Occipital lobe (tissue), 2 donors: ENCODE measurements around the gene FRRS1. TPM values are rescaled to one million over a fixed set of nuclear protein-coding genes. Genes with fewer than 3 reads are reported as not detected.

Experiments used
- DNase-seq: peaks from one replicate; lab custom pipeline; 2025; lab: John Stamatoyannopoulos, UW
- total RNA-seq: library from RNA; depleted of rRNA; stranded (reverse); fragments of >200 nt; gene quantifications from one replicate; pipeline ENCODE4 v1.2.3, GENCODE V29; 2014

The FRRS1 gene
- total RNA-seq, 1 donor from 2014 or later: 1.9 TPM

DNA sequence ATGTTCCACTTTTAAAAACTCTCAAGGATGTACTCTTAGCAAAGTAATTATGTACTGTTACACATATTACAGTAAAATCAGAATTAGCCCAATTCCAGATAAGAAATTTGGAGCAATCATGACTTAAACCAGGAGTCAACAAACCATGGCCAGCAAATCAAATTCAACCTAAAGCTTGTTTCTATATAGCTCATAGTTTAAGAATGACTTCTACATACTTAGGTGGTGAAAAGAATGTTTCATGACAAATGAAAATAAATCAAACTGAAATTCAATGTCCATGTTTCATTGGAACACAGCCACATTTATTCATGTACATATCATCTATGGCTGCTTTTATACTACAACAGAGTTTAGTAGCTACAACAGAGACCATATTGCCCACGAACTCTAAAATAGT, 35.1 kb downstream of the FRRS1 start:
- no peak for DNase-seq

GRCh38 chr1:99728494-99729235, 37.8 kb downstream of the FRRS1 start:
- no peak for DNase-seq

DNA sequence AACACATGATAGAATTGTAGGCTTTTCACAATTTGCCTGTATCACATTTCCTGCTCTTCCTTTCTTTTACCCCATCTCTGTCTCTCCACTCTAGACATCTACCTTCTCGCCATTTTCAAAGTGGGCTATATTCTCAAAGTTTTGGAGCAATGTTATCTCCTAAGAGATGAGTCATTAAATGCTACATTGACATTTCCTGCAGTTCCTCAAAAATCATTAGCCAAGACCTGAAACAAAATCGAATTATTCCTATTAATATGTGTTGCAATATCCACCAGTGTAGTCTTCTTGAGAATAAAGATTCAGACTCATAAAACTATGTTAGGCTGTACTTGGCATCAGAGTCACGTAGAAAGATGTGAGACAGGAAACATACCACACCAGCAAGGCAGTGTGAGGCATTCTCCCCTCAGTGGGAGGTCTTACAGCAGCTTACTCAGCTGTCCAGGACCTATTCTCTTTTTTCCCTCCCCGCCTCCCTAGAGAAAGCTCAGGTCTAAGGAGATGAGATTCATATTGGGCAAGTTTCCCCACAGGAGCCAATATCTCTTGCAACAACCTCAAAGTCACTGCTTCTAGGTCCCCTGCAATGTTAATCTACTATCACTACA, 38.8 kb downstream of the FRRS1 start:
- no peak for DNase-seq

DNA sequence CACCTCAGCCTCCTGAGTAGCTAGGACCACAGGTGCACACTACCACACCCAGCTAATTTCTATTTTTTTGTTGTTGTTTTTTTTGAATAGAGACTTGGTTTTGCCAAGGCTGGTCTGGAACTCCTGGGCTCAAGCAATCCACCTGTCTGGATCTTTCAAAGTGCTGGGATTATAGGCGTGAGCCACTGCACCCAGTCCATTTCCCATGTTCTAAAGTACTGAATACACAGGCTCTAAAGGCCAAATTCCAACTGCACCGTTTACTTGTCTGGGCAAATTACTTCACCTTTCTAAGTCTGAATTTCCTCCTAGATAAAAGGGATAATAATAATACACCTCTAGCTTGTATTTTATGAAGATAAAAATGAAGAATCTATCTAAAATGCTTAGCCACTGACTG, 39.6 kb downstream of the FRRS1 start:
- DNase-seq: no peak

DNA sequence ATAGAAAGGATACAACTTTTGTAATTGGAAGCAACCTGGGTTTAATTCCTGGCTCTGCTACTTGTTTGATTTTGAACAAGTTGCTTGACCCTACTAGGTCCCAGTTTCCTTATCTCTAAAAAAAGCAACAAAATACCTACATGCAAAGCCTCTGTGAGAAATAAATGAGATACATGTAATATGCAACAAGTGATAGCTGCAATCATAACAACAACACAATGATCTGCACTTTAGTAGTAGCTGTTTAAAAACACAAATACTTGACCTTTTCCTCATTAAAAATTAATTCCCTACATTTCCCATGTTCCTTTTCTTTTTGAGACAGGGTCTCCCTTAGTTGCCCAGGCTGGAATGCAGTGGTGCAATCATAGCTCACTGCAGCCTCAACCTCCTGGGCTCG, 40.0 kb downstream of the FRRS1 start:
- DNase-seq: no peak

DNA sequence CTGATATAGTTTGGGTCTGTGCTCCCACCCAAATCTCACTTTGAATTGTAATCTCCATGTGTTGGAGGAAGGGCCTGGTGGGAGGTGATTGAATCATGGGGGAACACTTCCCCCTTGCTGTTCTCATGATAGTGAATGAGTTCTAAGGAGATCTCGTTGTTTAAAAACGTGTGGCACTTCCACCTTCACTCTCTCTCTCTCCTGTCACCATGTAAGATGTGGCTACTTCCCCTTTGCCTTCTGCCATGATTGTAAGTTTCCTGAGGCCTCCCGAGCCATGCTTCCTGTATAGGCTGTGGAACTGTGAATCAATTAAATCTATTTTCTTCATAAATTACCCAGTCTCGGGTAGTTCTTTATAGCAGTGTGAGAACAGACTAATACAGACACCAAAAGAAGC, 40.4 kb downstream of the FRRS1 start:
- no peak for DNase-seq

GRCh38 chr1:99723251-99723650, 43.2 kb downstream of the FRRS1 start:
- DNase-seq: no peak

DNA sequence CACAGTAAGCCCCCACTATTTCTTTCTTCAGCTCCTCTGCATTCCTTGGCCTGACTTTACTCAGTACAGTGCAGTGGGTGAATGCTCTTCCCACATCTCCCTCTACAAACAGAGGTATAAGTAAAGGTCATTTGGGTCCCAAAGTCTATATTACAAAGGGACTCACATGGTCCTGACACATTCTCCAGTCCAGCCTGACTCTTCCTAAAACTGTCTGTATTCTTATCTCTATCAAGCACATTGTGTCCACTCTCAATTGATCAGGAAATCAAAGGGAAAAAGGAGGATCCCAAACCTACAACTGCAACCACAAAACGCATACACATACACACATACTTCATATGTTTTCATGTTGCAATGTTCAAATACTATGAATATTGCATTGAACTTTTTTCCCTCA, 49.4 kb downstream of the FRRS1 start:
- DNase-seq: no peak

DNA sequence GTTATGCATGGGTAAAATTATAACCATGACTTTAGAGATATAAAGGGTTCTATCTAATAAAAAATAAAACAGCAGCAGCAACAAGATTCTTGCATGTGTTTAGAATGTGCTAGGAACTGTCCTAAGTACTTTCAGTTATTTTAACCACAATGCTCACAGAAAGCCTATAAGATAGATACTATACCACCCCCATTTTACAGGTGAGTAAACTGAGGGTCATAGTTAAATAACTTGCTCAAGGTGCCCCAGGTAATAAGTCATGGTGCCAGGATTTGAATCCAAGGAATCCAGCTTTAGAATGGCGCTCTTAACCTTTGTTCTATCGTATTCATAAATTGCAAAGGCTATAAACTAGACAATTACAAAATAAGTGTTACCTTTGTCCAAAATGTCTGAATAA, 53.4 kb downstream of the FRRS1 start:
- no peak for DNase-seq

DNA sequence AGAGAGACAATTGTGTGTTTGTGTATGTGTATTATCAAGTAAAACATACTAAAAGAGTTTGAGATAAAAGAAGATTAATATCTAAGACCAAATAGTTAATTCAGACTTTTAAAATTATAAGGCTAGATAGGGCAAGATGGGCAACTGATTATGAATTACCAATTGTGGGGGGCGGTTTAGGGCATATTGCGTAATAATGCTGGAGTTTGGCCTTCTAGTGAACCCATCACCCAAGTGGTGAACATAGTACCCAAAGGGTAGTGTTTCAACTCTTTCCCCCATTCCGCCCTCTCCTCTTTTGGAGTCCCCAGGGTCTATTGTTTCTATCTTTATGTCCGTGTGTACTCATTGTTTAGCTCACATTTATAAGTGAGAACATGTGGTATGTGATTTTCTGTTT, 55.4 kb downstream of the FRRS1 start:
- DNase-seq: no peak

DNA sequence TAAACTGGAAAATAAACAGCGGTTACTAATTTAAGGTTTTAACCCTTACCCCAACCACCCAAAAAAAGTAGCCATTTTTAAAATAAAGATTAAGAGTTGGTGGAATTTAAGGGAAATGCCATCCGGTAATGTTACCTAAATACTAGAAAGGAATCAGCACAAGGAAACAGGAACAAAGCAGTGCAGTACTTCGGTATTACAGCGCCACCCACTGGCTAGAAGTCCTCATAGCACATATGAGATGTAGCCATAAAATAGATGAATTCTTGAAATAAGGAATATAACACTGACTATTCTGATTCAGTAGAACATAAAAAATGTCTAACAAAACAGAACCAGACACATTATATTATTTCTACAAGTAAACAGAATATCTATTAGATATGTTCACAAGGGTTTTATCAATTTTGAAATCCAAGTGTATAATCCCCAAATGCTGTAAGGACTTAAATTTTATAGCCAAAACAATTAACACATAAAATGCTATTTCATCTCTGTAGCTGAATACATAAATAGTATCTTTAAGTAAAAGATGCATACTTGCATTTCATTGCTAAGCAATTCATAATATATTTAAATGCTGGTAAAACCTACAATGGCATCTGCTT, 58.8 kb downstream of the FRRS1 start:
- DNase-seq: peak; percentile 18

GRCh38 chr1:99705385-99705784, 61.0 kb downstream of the FRRS1 start:
- DNase-seq: no peak

GRCh38 chr1:99704356-99704816, 62.0 kb downstream of the FRRS1 start:
- no peak for DNase-seq

GRCh38 chr1:99702221-99702620, 64.2 kb downstream of the FRRS1 start:
- no peak for DNase-seq

- DNase-seq: no peak
Observed at GRCh38 chr1:99700020-99700419, 66.4 kb downstream of the FRRS1 start.

DNA sequence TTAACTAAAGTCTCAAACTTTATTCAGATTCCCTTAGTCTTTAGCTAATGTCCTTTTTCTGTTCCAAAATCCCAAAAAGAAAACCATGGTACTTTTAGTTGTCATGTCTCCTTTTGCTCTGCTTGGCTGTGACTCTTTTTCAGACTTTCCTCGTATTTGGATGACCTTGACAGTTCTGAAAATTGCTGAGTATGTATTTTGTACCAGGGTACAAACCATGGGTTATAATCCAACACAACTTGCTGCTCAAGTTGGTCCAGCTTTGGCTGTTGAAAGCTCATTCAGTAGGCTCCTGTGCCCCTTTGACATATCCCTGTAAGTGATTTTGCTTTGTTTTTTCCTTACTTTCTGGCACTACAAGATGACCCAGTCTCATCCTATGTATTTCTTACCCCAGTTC, 68.9 kb downstream of the FRRS1 start:
- no peak for DNase-seq

DNA sequence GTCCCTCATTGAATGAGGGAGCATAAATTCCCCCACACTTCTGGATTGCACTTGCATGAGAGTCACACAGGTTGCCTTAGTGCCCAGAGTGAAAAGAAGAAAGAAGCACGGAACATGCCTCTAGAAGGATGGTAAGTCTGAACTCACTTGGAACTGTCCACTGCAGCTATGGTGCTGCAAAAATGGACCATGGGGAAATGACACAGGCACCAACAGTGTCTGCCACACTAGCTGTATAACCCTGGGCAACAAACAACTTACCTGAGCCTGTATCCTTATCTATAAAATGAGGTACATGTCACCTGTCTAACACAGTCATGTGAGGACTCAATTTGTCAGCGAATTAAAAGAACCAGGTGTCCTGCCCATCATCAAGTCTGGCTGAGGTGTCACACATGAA, 69.8 kb downstream of the FRRS1 start:
- no peak for DNase-seq

- DNase-seq: no peak
Observed at GRCh38 chr1:99691175-99691574, 75.3 kb downstream of the FRRS1 start.

GRCh38 chr1:99685516-99686180, 80.8 kb downstream of the FRRS1 start:
- DNase-seq: peak; percentile 4

DNA sequence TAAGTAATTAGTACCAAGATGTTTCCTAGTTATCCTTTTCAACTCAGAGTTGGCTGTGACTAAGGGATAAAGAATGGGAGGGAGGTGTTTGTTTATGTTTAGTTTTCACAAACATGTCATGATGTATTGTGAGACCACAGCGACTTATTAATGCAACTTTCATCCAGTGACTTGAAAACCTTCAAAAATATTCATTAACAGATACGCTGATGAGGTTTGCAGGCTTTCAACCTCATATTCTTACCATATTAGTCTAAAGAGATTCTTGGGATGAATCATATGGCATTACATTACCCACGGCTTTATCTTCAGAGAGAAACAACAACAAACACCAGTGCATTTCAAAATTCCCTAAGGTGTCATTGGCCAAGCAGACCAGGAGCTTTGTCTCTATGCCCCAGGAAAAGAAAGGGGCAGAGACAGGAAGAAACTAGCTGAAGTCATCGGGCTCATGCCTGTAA, 84.1 kb downstream of the FRRS1 start:
- DNase-seq: no peak

- DNase-seq: no peak
Observed at GRCh38 chr1:99681583-99681982, 84.9 kb downstream of the FRRS1 start.

DNA sequence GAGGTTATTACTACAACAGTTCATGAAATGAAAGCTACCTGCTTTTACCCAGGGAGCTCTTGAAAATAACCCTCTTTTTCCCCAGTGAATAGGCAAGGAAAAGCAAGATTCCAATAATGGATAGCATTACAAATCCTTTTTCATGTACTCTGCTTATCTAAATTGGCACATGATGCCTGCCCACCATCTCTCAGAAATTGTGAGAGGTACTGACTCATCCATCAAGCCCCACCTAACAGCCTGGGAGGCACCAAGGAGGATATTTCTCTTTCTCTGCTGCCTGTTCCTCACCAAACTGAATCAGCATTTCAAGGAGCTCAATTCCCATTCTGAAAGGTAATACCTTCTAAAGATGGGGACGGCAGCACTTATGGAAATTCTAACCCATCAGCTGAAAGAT, 86.2 kb downstream of the FRRS1 start:
- no peak for DNase-seq
